Endothelial cell of umbilical vein (primary cell): ENCODE data around the gene NRP2. TPM values are rescaled to one million over a fixed set of nuclear protein-coding genes. Genes with fewer than 3 reads are reported as not detected.

Source experiments
- BruUV-seq: library from RNA; stranded (reverse); fragments of 400-500 nt; replicated peaks from 2 replicates; lab custom pipeline; 2021; lab: Mats Ljungman, UMichigan
- CTCF ChIA-PET: fragments of 300-600, 350-600 bp; sonication (Branson Sonifier 250); formaldehyde crosslinking; loops from one replicate; lab custom pipeline; 2021; ENCODE audit warnings: antibody characterized with exemption, inconsistent platforms; lab: Charles Lee
- POLR2A ChIA-PET: fragments of 300-600, 350-600 bp; sonication (Branson Sonifier 250); formaldehyde crosslinking; loops from one replicate; lab custom pipeline; 2021; ENCODE audit warnings: antibody characterized with exemption, inconsistent platforms; lab: Charles Lee
- DNase-seq: peaks from one replicate; pipeline ENCODE4 v3.0.0-alpha.2; 2011; ENCODE audit warnings: low read depth, low spot score
- FAIRE-seq: peaks from 2 replicates; lab custom pipeline; 2011; peaks lifted over from hg19 to GRCh38; lab: Jason Lieb, UNC
- H2AFZ ChIP-seq: 2 replicates; pipeline ENCODE4 v1.6.0; 2012; ENCODE audit warnings: low read depth, low read length, control low read depth, inconsistent platforms
- H3K27ac ChIP-seq: 2 replicates; pipeline ENCODE4 v1.5.1; 2011; ENCODE audit warnings: low read depth, mild to moderate bottlenecking, control low read depth, low read length, moderate library complexity; ENCODE audit not compliant: insufficient read depth
- H3K27me3 ChIP-seq, 2 experiments: 2 replicates each; pipeline versions ENCODE4 v1.6.0 to v1.6.1; 2011; ENCODE audit warnings: low read length in 2 of 2, mixed read lengths in 1 of 2; ENCODE audit not compliant: control insufficient read depth in 2 of 2, insufficient read depth in 2 of 2
- H3K36me3 ChIP-seq, 2 experiments: 2 replicates in 1 of 2; 3 replicates in 1 of 2; pipeline ENCODE4 v1.5.1; 2011; ENCODE audit warnings: low read length in 2 of 2, mild to moderate bottlenecking in 1 of 2, moderate library complexity in 1 of 2; ENCODE audit not compliant: control insufficient read depth in 2 of 2, insufficient read depth in 2 of 2; ENCODE audit errors: extremely low read depth in 1 of 2
- H3K4me1 ChIP-seq: 3 replicates; pipeline ENCODE4 v1.5.1; 2011; ENCODE audit warnings: mild to moderate bottlenecking, low read length; ENCODE audit not compliant: control insufficient read depth, insufficient read depth; ENCODE audit errors: extremely low read depth
- H3K4me2 ChIP-seq: 2 replicates; pipeline ENCODE4 v1.6.1; 2011; ENCODE audit warnings: low read length, control low read depth, mixed read lengths; ENCODE audit not compliant: insufficient read depth
- H3K4me3 ChIP-seq, 3 experiments: fragments of 200-600 bp in 1 of 3; sonication (generic), shearing (Covaris generic) in 1 of 3; replicated peaks in 1 of 3; 2 replicates each; pipeline ENCODE4 v1.5.1; 2011 to 2016; ENCODE audit warnings: control low read depth in 3 of 3, low read length in 3 of 3, mild to moderate bottlenecking in 2 of 3, inconsistent platforms in 1 of 3, low read depth in 1 of 3, moderate library complexity in 1 of 3; ENCODE audit not compliant: insufficient read depth in 1 of 3
- H3K79me2 ChIP-seq: 2 replicates; pipeline ENCODE4 v1.6.0; 2012; ENCODE audit warnings: low read length, inconsistent platforms; ENCODE audit not compliant: control insufficient read depth, insufficient read depth
- H3K9ac ChIP-seq: replicated peaks from 2 replicates; pipeline ENCODE3; 2011; ENCODE audit warnings: low read length, control low read depth; ENCODE audit not compliant: insufficient read depth; ENCODE audit errors: extremely low read depth
- H3K9me1 ChIP-seq: replicated peaks from 3 replicates; pipeline ENCODE4 v1.6.0; 2011; ENCODE audit warnings: mild to moderate bottlenecking, low read length; ENCODE audit not compliant: control insufficient read depth, insufficient read depth; ENCODE audit errors: extremely low read depth
- H3K9me3 ChIP-seq: replicated peaks from 2 replicates; pipeline ENCODE4 v1.5.1; 2012; ENCODE audit warnings: low read length, inconsistent platforms; ENCODE audit not compliant: control insufficient read depth, insufficient read depth
- H4K20me1 ChIP-seq: replicated peaks from 2 replicates; pipeline ENCODE3; 2011; ENCODE audit warnings: mild to moderate bottlenecking, low read length; ENCODE audit not compliant: control insufficient read depth, insufficient read depth; ENCODE audit errors: extremely low read depth
- EZH2 ChIP-seq: IDR thresholded peaks from 2 replicates; pipeline ENCODE4 v1.6.1; 2012; ENCODE audit warnings: borderline replicate concordance, low read depth, mild to moderate bottlenecking, moderate library complexity, low read length, inconsistent platforms; ENCODE audit not compliant: severe bottlenecking
- FOS ChIP-seq: IDR thresholded peaks from 2 replicates; pipeline ENCODE4 v1.6.1; 2011; ENCODE audit warnings: mild to moderate bottlenecking, low read length, moderate library complexity, borderline replicate concordance; ENCODE audit not compliant: insufficient read depth
- GATA2 ChIP-seq: IDR thresholded peaks from 2 replicates; pipeline ENCODE4 v1.7.0; 2011; ENCODE audit warnings: low read depth, mild to moderate bottlenecking, moderate library complexity, mixed read lengths, low read length; ENCODE audit not compliant: insufficient read length, insufficient read depth
- JUN ChIP-seq: IDR thresholded peaks from 2 replicates; pipeline ENCODE4 v1.6.1; 2011; ENCODE audit warnings: borderline replicate concordance, low read depth; ENCODE audit not compliant: insufficient read length, insufficient read depth
- MYC ChIP-seq: IDR thresholded peaks from one replicate; pipeline ENCODE4 v1.6.1; 2011; ENCODE audit warnings: mild to moderate bottlenecking, low read depth, low read length
- POLR2A ChIP-seq: IDR thresholded peaks from 2 replicates; pipeline ENCODE4 v1.6.1; 2012; ENCODE audit warnings: low read depth, mild to moderate bottlenecking, control low read depth, low read length
- POLR2AphosphoS5 ChIP-seq: IDR thresholded peaks from 2 replicates; pipeline ENCODE4 v1.6.1; 2012; ENCODE audit warnings: low read depth, mild to moderate bottlenecking, control low read depth, low read length, moderate library complexity; ENCODE audit not compliant: insufficient read depth
- dilution Hi-C: fragments of 300-500 bp; cut with MboI; formaldehyde crosslinking; loops from one replicate; pipeline ENCODE4 v1.15.0; 2019; ENCODE audit warnings: low sequenced_read_pairs; ENCODE audit not compliant: extremely low pct_ligation_motif_present
- intact Hi-C: fragments of 100-400 bp; cut with micrococcal nuclease; formaldehyde crosslinking; loops from one replicate; pipeline ENCODE4 v1.10.0; 2022
- polyA plus RNA-seq, 4 experiments: library from polyadenylated mRNA; depleted of rRNA in 3 of 4; stranded (reverse) in 3 of 4; unstranded in 1 of 4; fragments of >200 nt; gene quantifications; 2 replicates each; pipeline versions ENCODE4 v1.2.1 to v1.2.3, GENCODE V29; 2011 to 2012; ENCODE audit warnings: missing spikeins in 1 of 4
- total RNA-seq: library from RNA; stranded (reverse); gene quantifications from 2 replicates; pipeline ENCODE4 v1.2.3, GENCODE V29; 2021
- TF ChIP-seq, protein P1 (sequence below): IDR thresholded peaks from 2 replicates; pipeline ENCODE4 v1.6.1; 2011; ENCODE audit not compliant: insufficient read depth, insufficient read length
- TF ChIP-seq, protein P2 (sequence below), 2 donors: IDR thresholded peaks; 1 replicate in 1 of 2; 2 replicates in 1 of 2; pipeline ENCODE4 v1.5.1; 2011; ENCODE audit warnings: low read length in 2 of 2, mild to moderate bottlenecking in 2 of 2, moderate library complexity in 2 of 2, control low read depth in 1 of 2, inconsistent platforms in 1 of 2, low read depth in 1 of 2; ENCODE audit not compliant: insufficient read depth in 1 of 2; ENCODE audit errors: extremely low read depth in 1 of 2

The NRP2 gene
- total and polyA plus RNA-seq, 2 donors (not counting 3 experiments of a cell fraction or from before 2014, with no cell fraction given), result 160 to 240 TPM

DNA sequence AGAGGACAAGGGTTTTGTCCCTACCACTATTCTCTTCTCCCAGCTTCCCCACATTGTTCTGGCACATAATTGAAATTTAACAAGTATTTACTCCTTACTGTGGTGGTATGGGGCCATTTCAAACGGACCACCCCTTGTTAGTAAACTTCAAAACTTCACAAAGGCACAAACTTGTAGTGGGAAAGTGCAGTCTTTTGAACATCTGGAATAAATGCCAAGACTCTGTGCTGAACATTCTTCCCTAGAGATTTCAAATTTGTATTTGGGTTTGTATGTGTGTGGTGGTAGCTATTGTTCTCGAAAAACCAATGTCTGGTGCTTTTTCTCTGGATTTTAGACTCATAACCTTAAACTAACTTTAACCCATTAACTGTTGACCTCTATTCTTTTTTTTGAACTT is 151.6 kb downstream of the NRP2 start:
- H3K79me2 ChIP-seq, result no peaks in the 10 kb centered on the region
- no peak overlapping the region for H3K9ac ChIP-seq
- dilution Hi-C loops (no loop called here), intact Hi-C loops (no loop called here)
- no peaks in the 10 kb centered on the region for H3K36me3 ChIP-seq
- H2AFZ ChIP-seq, result no peak overlapping the region
- CTCF ChIA-PET, result no interaction called here
- H4K20me1 ChIP-seq, result no peaks in the 10 kb centered on the region
- no TSS peak for BruUV-seq
- no peak overlapping the region for H3K4me3 ChIP-seq
- peaks cover 0 to 8% of the 10 kb centered on the region in 2 experiments for H3K27me3 ChIP-seq
- FAIRE-seq (no peak), DNase-seq (no peak)
- no peaks in the 10 kb centered on the region for H3K9me1 ChIP-seq
- POLR2A ChIA-PET, result no interaction called here
- H3K4me2 ChIP-seq, result no peak overlapping the region
- no peak for TF ChIP-seq JUN
- no peak for TF ChIP-seq FOS
- no peak for TF ChIP-seq POLR2A
- TF ChIP-seq GATA2, result no peak
- TF ChIP-seq, protein P1, sequence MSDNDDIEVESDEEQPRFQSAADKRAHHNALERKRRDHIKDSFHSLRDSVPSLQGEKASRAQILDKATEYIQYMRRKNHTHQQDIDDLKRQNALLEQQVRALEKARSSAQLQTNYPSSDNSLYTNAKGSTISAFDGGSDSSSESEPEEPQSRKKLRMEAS, result no peak
- TF ChIP-seq POLR2AphosphoS5, result no peak
- no peak for TF ChIP-seq EZH2
- TF ChIP-seq, protein P2, sequence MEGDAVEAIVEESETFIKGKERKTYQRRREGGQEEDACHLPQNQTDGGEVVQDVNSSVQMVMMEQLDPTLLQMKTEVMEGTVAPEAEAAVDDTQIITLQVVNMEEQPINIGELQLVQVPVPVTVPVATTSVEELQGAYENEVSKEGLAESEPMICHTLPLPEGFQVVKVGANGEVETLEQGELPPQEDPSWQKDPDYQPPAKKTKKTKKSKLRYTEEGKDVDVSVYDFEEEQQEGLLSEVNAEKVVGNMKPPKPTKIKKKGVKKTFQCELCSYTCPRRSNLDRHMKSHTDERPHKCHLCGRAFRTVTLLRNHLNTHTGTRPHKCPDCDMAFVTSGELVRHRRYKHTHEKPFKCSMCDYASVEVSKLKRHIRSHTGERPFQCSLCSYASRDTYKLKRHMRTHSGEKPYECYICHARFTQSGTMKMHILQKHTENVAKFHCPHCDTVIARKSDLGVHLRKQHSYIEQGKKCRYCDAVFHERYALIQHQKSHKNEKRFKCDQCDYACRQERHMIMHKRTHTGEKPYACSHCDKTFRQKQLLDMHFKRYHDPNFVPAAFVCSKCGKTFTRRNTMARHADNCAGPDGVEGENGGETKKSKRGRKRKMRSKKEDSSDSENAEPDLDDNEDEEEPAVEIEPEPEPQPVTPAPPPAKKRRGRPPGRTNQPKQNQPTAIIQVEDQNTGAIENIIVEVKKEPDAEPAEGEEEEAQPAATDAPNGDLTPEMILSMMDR (IDR thresholded peaks at IDR 0.05; ENCODE audit: extremely low read depth in 1 of 2, insufficient read depth in 1 of 2, low read depth in 1 of 2, low read length in 2 of 2), result no peak
- no peak for TF ChIP-seq MYC
- no peak overlapping the region for H3K27ac ChIP-seq
- no peaks in the 10 kb centered on the region for H3K9me3 ChIP-seq
- no peaks in the 10 kb centered on the region for H3K4me1 ChIP-seq
